Measurements from ENCODE around the gene EFEMP2.

Gene EFEMP2

GRCh38 chr11:65880027-65880426 lies 7.4 kb upstream of the EFEMP2 start:
- TF ChIP-seq POLR2A (IDR thresholded peaks at IDR 0.05; ENCODE audit: extremely low read depth, insufficient read length) (no peak), MYC (IDR thresholded peaks at IDR 0.05; ENCODE audit: low read depth, low read length) (no peak)
- TF ChIP-seq, protein P1, sequence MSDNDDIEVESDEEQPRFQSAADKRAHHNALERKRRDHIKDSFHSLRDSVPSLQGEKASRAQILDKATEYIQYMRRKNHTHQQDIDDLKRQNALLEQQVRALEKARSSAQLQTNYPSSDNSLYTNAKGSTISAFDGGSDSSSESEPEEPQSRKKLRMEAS (IDR thresholded peaks at IDR 0.05; ENCODE audit: low read depth, low read length): no peak
- TF ChIP-seq, protein P2, sequence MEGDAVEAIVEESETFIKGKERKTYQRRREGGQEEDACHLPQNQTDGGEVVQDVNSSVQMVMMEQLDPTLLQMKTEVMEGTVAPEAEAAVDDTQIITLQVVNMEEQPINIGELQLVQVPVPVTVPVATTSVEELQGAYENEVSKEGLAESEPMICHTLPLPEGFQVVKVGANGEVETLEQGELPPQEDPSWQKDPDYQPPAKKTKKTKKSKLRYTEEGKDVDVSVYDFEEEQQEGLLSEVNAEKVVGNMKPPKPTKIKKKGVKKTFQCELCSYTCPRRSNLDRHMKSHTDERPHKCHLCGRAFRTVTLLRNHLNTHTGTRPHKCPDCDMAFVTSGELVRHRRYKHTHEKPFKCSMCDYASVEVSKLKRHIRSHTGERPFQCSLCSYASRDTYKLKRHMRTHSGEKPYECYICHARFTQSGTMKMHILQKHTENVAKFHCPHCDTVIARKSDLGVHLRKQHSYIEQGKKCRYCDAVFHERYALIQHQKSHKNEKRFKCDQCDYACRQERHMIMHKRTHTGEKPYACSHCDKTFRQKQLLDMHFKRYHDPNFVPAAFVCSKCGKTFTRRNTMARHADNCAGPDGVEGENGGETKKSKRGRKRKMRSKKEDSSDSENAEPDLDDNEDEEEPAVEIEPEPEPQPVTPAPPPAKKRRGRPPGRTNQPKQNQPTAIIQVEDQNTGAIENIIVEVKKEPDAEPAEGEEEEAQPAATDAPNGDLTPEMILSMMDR (IDR thresholded peaks at IDR 0.05; ENCODE audit: low read depth, low read length): no peak
- DNase-seq (ENCODE audit: low read depth): no peak
- H3K4me3 ChIP-seq (ENCODE audit: low read depth, low read length): peak overlapping the region; percentile 69

- TF ChIP-seq, protein P1 (IDR thresholded peaks at IDR 0.05; ENCODE audit: low read depth, low read length): no peak
- peak; percentile 15 for TF ChIP-seq POLR2A (IDR thresholded peaks at IDR 0.05; ENCODE audit: extremely low read depth, insufficient read length)
- peak; percentile 81 for DNase-seq (ENCODE audit: low read depth)
- H3K4me3 ChIP-seq (ENCODE audit: low read depth, low read length): peak within 1 kb of the TSS; percentile 69
Measured at GRCh38 chr11:65879617-65880016, 7.0 kb upstream of the EFEMP2 start, which contains the start of gene CTSW. Gene CTSW, plus strand, starts transcription at chr11:65879837. Its CDS starts 18 bp downstream, at chr11:65879855.

GRCh38 chr11:65873318-65874156 lies 937 bp upstream of the EFEMP2 start:
- peak; percentile 84 for TF ChIP-seq POLR2A (IDR thresholded peaks at IDR 0.05; ENCODE audit: extremely low read depth, insufficient read length)
- peak; percentile 56 for TF ChIP-seq MYC (IDR thresholded peaks at IDR 0.05; ENCODE audit: low read depth, low read length)
- TF ChIP-seq, protein P1 (IDR thresholded peaks at IDR 0.05; ENCODE audit: low read depth, low read length): peak; percentile 83
- TF ChIP-seq, protein P2 (IDR thresholded peaks at IDR 0.05; ENCODE audit: low read depth, low read length): no peak
- peak overlapping the region; percentile 62 for H3K4me3 ChIP-seq (ENCODE audit: low read depth, low read length)
- peak; percentile 92 for DNase-seq (ENCODE audit: low read depth)

DNA sequence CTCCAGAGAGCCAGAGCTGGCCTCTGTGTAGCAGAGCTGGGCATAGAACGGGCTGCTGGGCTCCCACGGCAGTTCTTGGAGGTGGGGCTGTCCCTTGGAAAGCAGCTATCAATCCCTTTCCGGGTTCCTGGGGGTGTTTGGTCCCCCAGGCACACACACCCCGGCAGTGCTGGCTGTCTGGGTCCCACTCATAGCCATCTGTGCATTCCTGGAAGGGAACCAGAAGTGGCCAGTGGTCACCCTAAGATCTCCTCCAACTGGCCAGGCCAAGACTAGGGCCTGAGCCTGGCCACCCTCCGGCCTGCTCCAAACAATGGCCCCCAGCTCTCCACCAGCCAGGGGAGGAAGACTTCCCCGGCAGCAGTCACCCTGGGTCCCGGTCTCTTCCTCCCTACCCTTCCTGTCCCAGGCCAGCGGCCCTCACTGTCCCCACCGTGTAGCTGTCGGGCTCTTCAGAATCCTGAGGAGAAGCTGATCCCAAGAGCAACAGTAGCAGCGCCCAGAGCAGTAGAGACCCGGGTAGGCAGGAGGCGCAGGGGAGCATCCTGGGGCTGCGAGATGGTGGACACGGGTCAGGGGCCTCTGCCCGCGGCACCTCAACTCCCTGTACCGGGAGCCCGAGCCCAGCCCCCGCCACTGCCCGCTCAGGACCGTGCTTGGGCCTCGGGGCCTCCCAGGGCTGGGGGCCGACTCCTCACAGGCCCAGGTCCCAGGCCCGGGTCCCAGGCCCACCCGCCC lies 620 bp downstream of the EFEMP2 start:
- DNase-seq (ENCODE audit: low read depth): no peak
- TF ChIP-seq POLR2A (IDR thresholded peaks at IDR 0.05; ENCODE audit: extremely low read depth, insufficient read length) (no peak), MYC (IDR thresholded peaks at IDR 0.05; ENCODE audit: low read depth, low read length) (no peak)
- TF ChIP-seq, protein P2 (IDR thresholded peaks at IDR 0.05; ENCODE audit: low read depth, low read length): no peak
- TF ChIP-seq, protein P1 (IDR thresholded peaks at IDR 0.05; ENCODE audit: low read depth, low read length): no peak
- H3K4me3 ChIP-seq (ENCODE audit: low read depth, low read length): no peak overlapping the region

GRCh38 chr11:65870706-65871681 lies 1.6 kb downstream of the EFEMP2 start:
- DNase-seq (ENCODE audit: low read depth): peak; percentile 96
- peak overlapping the region; percentile 25 for H3K4me3 ChIP-seq (ENCODE audit: low read depth, low read length)
- TF ChIP-seq MYC (IDR thresholded peaks at IDR 0.05; ENCODE audit: low read depth, low read length): peak; percentile 57; the same call in 1 of the 2 replicates
- TF ChIP-seq, protein P2 (IDR thresholded peaks at IDR 0.05; ENCODE audit: low read depth, low read length): no peak

Measured in NB4 (cell line).